ENCODE measurements around the gene GMCL1.

DNA sequence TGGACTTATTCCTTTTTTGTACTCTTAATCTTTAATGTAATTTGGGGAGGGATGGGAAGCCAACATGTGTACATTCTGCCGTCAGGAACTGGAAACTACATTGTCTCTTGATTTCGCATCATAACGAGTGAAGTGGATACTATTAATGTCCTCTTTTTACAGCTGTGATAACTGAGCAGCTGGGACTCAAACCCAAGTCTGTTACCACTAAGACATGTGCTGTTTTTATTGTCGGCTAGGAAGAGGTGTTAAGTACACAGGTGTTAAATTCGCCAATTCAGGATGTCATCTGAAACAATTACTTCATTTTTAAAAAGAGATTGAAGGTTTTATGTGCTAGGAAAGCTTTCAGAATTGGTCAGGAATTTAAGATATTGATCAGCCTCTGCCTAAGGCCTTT, 6.9 kb downstream of the GMCL1 start:
- TF ChIP-seq CTCF (conservative IDR thresholded peaks at IDR 0.05; ENCODE audit: low read depth, low read length) (no peak), EZH2phosphoT487 (IDR thresholded peaks at IDR 0.05; ENCODE audit: borderline replicate concordance, low read length) (no peak), EZH2 (IDR thresholded peaks at IDR 0.05; ENCODE audit: low read length, unreplicated experiment) (no peak)
